ENCODE results near the gene GABBR2. TPM values are rescaled to one million over a fixed set of nuclear protein-coding genes. Genes with fewer than 3 reads are reported as not detected.

GABBR2 gene
- total and polyA plus RNA-seq, 9 of the 15 experiments (the other 6 are each of a cell fraction or from before 2014, with no cell fraction given), result 0.15 to 1.9 (median 0.32) TPM

DNA sequence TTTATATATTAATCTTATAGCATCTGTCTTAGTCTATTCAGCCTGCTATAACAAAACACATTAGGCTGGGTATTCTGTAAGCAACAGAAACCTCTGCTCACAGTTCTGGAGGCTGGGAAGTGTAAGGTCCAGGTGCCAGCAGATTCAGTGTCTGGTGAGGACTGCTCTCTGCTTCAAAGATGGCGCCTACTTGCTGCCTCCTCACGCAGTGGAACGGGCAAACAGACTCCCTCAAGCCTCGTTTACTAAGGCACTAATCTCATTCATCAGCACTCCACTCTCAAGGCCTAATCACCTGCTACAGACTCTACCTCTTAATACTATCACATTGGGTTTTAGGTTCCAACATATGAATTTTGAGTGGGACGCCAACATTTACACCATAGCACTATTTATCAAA, 448.1 kb downstream of the GABBR2 start (continued):
- TF ChIP-seq MGA (IDR thresholded peaks at IDR 0.05) (0 out of 2 replicates have a peak, but pooled peaks have one; percentile 19), ZNF592 (IDR thresholded peaks at IDR 0.05) (peak; percentile 81), ZNF121 (CRISPR knock-in tag; conservative IDR thresholded peaks at IDR 0.05) (no peak), NR4A1 (CRISPR knock-in tag; IDR thresholded peaks at IDR 0.05) (no peak), NR4A1 (tag; IDR thresholded peaks at IDR 0.05) (0 out of 2 replicates have a peak, but pooled peaks have one; percentile 23), POLR2H (tag; IDR thresholded peaks at IDR 0.05; ENCODE audit: low read depth) (no peak), E2F1 (CRISPR knock-in tag; IDR thresholded peaks at IDR 0.05) (no peak), CXXC5 (CRISPR knock-in tag; IDR thresholded peaks at IDR 0.05) (peak; percentile 26), YY1 (IDR thresholded peaks at IDR 0.05; ENCODE audit: borderline replicate concordance in 1 of 3, control insufficient read depth in 1 of 3, extremely low read depth in 1 of 3, insufficient read depth in 3 of 3, insufficient read length in 1 of 3, insufficient replicate concordance in 2 of 3, low read depth in 1 of 3, low read length in 2 of 3) (peak in 2 of 3 experiments; percentile 67 to 87), EP300 (IDR thresholded peaks at IDR 0.05; ENCODE audit: low read length) (no peak)

Measured in K562 (cell line).